Activated naive CD4-positive, alpha-beta T cell treated with anti-CD3 and anti-CD28 coated beads, Interleukin-2, amount 10 ng/mL, durations not matched to agents 7 days and 5 days (primary cell): ENCODE results near the gene BRCA1.

Experiments
- CTCF ChIA-PET: fragments of 350-600 bp; sonication (Branson Sonifier 250); formaldehyde crosslinking; loops from one replicate; lab custom pipeline; 2021; ENCODE audit warnings: antibody characterized with exemption; lab: Charles Lee
- DNase-seq: peaks from one replicate; pipeline ENCODE4 v3.0.0-alpha.2; 2020
- H3K27ac Mint-ChIP-seq: one replicate; pipeline ENCODE4 v1.8.0; 2021; ENCODE audit warnings: mild to moderate bottlenecking, moderate library complexity, mixed read lengths
- H3K27me3 Mint-ChIP-seq: one replicate; pipeline ENCODE4 v1.8.0; 2021; ENCODE audit warnings: mild to moderate bottlenecking, mixed read lengths
- H3K36me3 Mint-ChIP-seq: one replicate; pipeline ENCODE4 v1.8.0; 2021; ENCODE audit warnings: mixed read lengths
- H3K4me1 Mint-ChIP-seq: one replicate; pipeline ENCODE4 v1.8.0; 2021; ENCODE audit warnings: mixed read lengths
- H3K4me3 Mint-ChIP-seq: one replicate; pipeline ENCODE4 v1.8.0; 2021; ENCODE audit warnings: mild to moderate bottlenecking, moderate library complexity, mixed read lengths
- H3K9me3 Mint-ChIP-seq: one replicate; pipeline ENCODE4 v1.8.0; 2021; ENCODE audit warnings: mixed read lengths

Gene BRCA1

GRCh38 chr17:43018932-43019331 is 106.2 kb downstream of the BRCA1 start:
- DNase-seq: no peak
- Mint-ChIP-seq H3K9me3 (no peaks in the 10 kb centered on the region), H3K27me3 (peaks cover 30% of the 10 kb centered on the region), H3K36me3 (peaks cover 8% of the 10 kb centered on the region), H3K4me1 (peaks cover 29% of the 10 kb centered on the region), H3K4me3 (no peak overlapping the region), H3K27ac (no peak overlapping the region)
- CTCF ChIA-PET: interaction anchor here (0.7 to 1.0 kb wide), 2 partner anchors 21 to 291 kb away, joined by 3 read pairs; partner anchors contain the start of gene RPL27

GRCh38 chr17:43018008-43018853 is 106.9 kb downstream of the BRCA1 start:
- CTCF ChIA-PET: interaction anchor here (0.7 to 1.0 kb wide), 2 partner anchors 20 to 292 kb away, joined by 3 read pairs; partner anchors contain the start of gene RPL27
- peak; percentile 51 for DNase-seq
- Mint-ChIP-seq H3K4me3 (no peak overlapping the region), H3K36me3 (peaks cover 14% of the 10 kb centered on the region), H3K4me1 (peaks cover 29% of the 10 kb centered on the region), H3K27ac (no peak overlapping the region), H3K27me3 (peaks cover 30% of the 10 kb centered on the region), H3K9me3 (no peaks in the 10 kb centered on the region)

GRCh38 chr17:43016216-43016615 is 108.9 kb downstream of the BRCA1 start:
- CTCF ChIA-PET: no interaction called here
- no peak for DNase-seq
- no peaks in the 10 kb centered on the region for H3K9me3 Mint-ChIP-seq
- peaks cover 11% of the 10 kb centered on the region for H3K27me3 Mint-ChIP-seq
- H3K36me3 Mint-ChIP-seq: peaks cover 23% of the 10 kb centered on the region
- no peak overlapping the region for H3K4me3 Mint-ChIP-seq
- peaks cover 28% of the 10 kb centered on the region for H3K4me1 Mint-ChIP-seq
- H3K27ac Mint-ChIP-seq: peak overlapping the region; percentile 1

- Mint-ChIP-seq H3K4me3 (no peak overlapping the region), H3K27ac (no peak overlapping the region), H3K9me3 (no peaks in the 10 kb centered on the region), H3K36me3 (peaks cover 25% of the 10 kb centered on the region), H3K27me3 (peaks cover 7% of the 10 kb centered on the region), H3K4me1 (peaks cover 27% of the 10 kb centered on the region)
- CTCF ChIA-PET: interaction anchor here (1.5 kb wide), 1 partner anchor 18 kb away, joined by 3 read pairs; the partner anchor contains the start of gene RPL27
- DNase-seq: no peak
Observed at GRCh38 chr17:43015579-43015978, 109.6 kb downstream of the BRCA1 start.

- H3K27ac Mint-ChIP-seq: no peak overlapping the region
- H3K4me1 Mint-ChIP-seq: peaks cover 27% of the 10 kb centered on the region
- peaks cover 30% of the 10 kb centered on the region for H3K36me3 Mint-ChIP-seq
Observed at GRCh38 chr17:43014649-43015542, 110.3 kb downstream of the BRCA1 start.

GRCh38 chr17:43014020-43014648 is 111.0 kb downstream of the BRCA1 start:
- CTCF ChIA-PET: interaction anchor here (1.5 kb wide), 1 partner anchor 16 kb away, joined by 3 read pairs; the partner anchor contains the start of gene RPL27
- no peak overlapping the region for H3K27ac Mint-ChIP-seq
- peaks cover 30% of the 10 kb centered on the region for H3K36me3 Mint-ChIP-seq
- peaks cover 21% of the 10 kb centered on the region for H3K4me1 Mint-ChIP-seq
- no peak overlapping the region for H3K4me3 Mint-ChIP-seq
- no peaks in the 10 kb centered on the region for H3K27me3 Mint-ChIP-seq
- no peaks in the 10 kb centered on the region for H3K9me3 Mint-ChIP-seq
- no peak for DNase-seq

More at GRCh38 chr17:43014649-43015542, 110.3 kb downstream of the BRCA1 start:
- CTCF ChIA-PET: interaction anchor here (1.5 kb wide), 1 partner anchor 17 kb away, joined by 3 read pairs; the partner anchor contains the start of gene RPL27
- Mint-ChIP-seq H3K4me3 (no peak overlapping the region), H3K27me3 (peaks cover 6% of the 10 kb centered on the region), H3K9me3 (no peaks in the 10 kb centered on the region)
- no peak for DNase-seq

- Mint-ChIP-seq H3K4me1 (peaks cover 20% of the 10 kb centered on the region), H3K36me3 (peaks cover 32% of the 10 kb centered on the region), H3K9me3 (no peaks in the 10 kb centered on the region), H3K27ac (no peak overlapping the region), H3K4me3 (no peak overlapping the region), H3K27me3 (no peaks in the 10 kb centered on the region)
- CTCF ChIA-PET: no interaction called here
- DNase-seq: no peak
Observed at GRCh38 chr17:43013296-43013695, 111.9 kb downstream of the BRCA1 start.

GRCh38 chr17:43011728-43012472 is 113.3 kb downstream of the BRCA1 start:
- CTCF ChIA-PET: no interaction called here

GRCh38 chr17:43010667-43011308 is 114.4 kb downstream of the BRCA1 start:
- CTCF ChIA-PET: interaction anchor here (1.1 kb wide), 1 partner anchor 14 kb away, joined by 3 read pairs; no protein-coding TSS in a partner anchor
- Mint-ChIP-seq H3K4me1 (peaks cover 38% of the 10 kb centered on the region), H3K9me3 (no peaks in the 10 kb centered on the region), H3K27me3 (no peaks in the 10 kb centered on the region), H3K4me3 (no peak overlapping the region), H3K27ac (no peak overlapping the region), H3K36me3 (peaks cover 39% of the 10 kb centered on the region)
- no peak for DNase-seq

More at GRCh38 chr17:43011728-43012472, 113.3 kb downstream of the BRCA1 start:
- Mint-ChIP-seq H3K27me3 (no peaks in the 10 kb centered on the region), H3K9me3 (no peaks in the 10 kb centered on the region), H3K36me3 (peaks cover 33% of the 10 kb centered on the region), H3K4me1 (peaks cover 29% of the 10 kb centered on the region), H3K27ac (no peak overlapping the region), H3K4me3 (no peak overlapping the region)
- DNase-seq: no peak

GRCh38 chr17:43006639-43007551 is 118.3 kb downstream of the BRCA1 start, which contains the start of gene IFI35:
TSS of gene IFI35 (plus strand) at chr17:43006784. CDS start at chr17:43006948, 164 bp downstream.
- CTCF ChIA-PET: interaction anchor here (0.7 to 1.4 kb wide), 4 partner anchors 9 to 36 kb away, joined by 3 to 11 read pairs (median 3); partner anchors contain the start of gene RPL27
- no peaks in the 10 kb centered on the region for H3K9me3 Mint-ChIP-seq
- peak; percentile 93 for DNase-seq
- peaks cover 29% of the 10 kb centered on the region for H3K36me3 Mint-ChIP-seq
- peaks cover 35% of the 10 kb centered on the region for H3K4me1 Mint-ChIP-seq
- H3K27ac Mint-ChIP-seq: peak within 1 kb of the TSS; percentile 99
- H3K27me3 Mint-ChIP-seq: no peaks in the 10 kb centered on the region
- peak within 1 kb of the TSS; percentile 100 for H3K4me3 Mint-ChIP-seq

GRCh38 chr17:43003542-43004172 is 121.5 kb downstream of the BRCA1 start:
- Mint-ChIP-seq H3K4me3 (no peak overlapping the region), H3K36me3 (peaks cover 40% of the 10 kb centered on the region), H3K4me1 (peaks cover 41% of the 10 kb centered on the region), H3K27ac (peak overlapping the region; percentile 49), H3K9me3 (no peaks in the 10 kb centered on the region), H3K27me3 (no peaks in the 10 kb centered on the region)
- DNase-seq: no peak
- CTCF ChIA-PET: interaction anchor here (0.6 kb wide), 1 partner anchor 173 kb away, joined by 6 read pairs; no protein-coding TSS in a partner anchor
